GM23248 (cell line): ENCODE data around the gene ALX4.

ENCODE experiments used
- EZH2 ChIP-seq: fragments of 200-600 bp; sonication (generic); IDR thresholded peaks from 2 replicates; pipeline ENCODE4 v1.6.1; 2018; ENCODE audit warnings: antibody characterized with exemption, mild to moderate bottlenecking; ENCODE audit not compliant: insufficient read depth, poor library complexity, severe bottlenecking
- EZH2phosphoT487 ChIP-seq: fragments of 200-600 bp; sonication (generic); IDR thresholded peaks from 2 replicates; pipeline ENCODE4 v1.6.1; 2018; ENCODE audit warnings: antibody characterized with exemption, moderate library complexity, mild to moderate bottlenecking, low read depth; ENCODE audit not compliant: insufficient read depth

- no peak for TF ChIP-seq EZH2
- TF ChIP-seq EZH2phosphoT487 = no peak
Observed at GRCh38 chr11:44228379-44228778, 81.6 kb downstream of the ALX4 start.
